GM21619 (cell line): ENCODE results near the gene VPS37B.
"Not testable (repeated sequence)": the region's sequence is repeated elsewhere in the genome, so short reads cannot be mapped to it uniquely, and the experiment has no call there.

ENCODE experiments used
- ATAC-seq: cut with Tn5 transposase; IDR thresholded peaks from one replicate; pipeline ENCODE4 v1.9.1; 2021; ENCODE audit not compliant: unreplicated experiment

VPS37B gene

GRCh38 chr12:122908915-122909314 lies 13.0 kb upstream of the VPS37B start:
- ATAC-seq: no peak

GRCh38 chr12:122905258-122905657 lies 9.3 kb upstream of the VPS37B start:
- ATAC-seq: not testable (repeated sequence)

DNA sequence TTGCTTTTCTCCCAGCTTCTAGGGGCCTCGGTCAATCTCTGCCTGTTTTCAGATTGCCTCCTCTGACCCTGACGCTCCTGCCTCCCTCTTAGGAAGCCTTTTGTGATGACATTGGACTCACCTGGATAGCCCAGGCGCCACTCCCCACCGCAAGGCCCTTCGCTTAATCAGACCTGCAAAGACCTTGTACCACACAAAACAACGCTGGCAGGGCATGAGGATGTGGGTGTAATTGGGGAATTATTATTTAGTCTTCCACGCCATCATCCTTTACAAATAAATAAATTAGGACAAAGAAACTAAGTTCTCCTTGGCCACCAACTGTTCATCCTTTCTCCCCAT lies 7.7 kb upstream of the VPS37B start:
- ATAC-seq: no peak

DNA sequence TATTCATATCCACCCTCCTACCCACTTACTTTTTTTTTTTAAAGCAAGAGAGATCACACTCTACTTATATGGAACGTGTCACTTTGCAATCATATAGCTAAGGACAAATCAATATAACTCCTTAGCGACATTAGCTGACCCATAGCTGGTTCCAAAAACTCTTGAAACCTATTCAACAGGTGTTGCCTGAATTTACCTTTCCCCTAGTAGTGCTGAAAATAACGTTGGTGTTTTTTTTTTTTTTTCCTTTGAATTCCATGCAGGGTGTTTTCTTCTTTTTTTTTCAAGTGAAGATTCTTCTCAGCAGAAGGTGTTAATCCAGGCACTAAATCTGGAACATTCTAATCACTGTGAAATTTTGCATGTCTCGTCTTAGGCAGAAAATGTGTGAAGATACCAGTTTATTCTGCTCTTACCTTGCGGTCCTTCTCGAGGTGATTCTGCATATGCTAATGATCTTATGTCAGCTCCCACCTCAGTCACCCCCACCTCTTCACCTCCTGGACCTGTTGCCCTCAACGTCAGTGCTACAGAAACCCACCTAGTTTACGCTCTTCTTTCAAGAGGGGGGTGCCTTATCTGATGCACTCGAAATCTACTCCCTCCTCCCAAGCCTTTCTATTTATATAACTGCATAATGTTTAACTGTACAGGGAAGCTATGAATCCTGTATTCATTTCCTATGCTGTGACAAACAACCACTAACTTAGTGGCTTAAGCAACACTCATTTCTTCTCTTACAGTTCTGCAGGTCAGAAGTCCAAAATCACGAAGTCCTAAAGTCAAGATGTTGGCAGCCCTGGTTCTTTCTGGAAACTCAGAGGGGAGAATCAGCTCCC lies 7.1 kb upstream of the VPS37B start:
- no peak for ATAC-seq

- no peak for ATAC-seq
Observed at GRCh38 chr12:122899887-122900286, 4.0 kb upstream of the VPS37B start.

DNA sequence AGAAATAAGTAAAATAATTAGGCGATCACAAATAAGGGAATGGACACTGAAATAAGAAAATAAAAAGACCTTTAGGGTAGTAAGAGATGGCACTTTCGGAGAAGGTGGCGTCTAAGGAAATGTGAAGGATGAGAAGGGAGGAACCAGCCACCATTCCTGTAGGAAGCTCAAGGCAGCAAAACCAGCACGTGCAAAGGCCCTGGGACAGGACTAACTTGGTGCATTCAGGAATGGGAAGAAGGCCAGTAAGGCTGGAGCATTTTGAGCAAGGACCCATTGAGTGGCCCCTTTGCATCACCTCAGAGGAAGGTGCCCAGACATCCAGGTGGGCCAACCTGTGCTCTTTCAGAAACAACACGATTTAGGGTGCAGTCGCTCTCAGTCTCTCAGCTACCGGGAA lies 738 bp upstream of the VPS37B start:
- no peak for ATAC-seq

GRCh38 chr12:122895320-122895703 lies 612 bp downstream of the VPS37B start:
- ATAC-seq: no peak

DNA sequence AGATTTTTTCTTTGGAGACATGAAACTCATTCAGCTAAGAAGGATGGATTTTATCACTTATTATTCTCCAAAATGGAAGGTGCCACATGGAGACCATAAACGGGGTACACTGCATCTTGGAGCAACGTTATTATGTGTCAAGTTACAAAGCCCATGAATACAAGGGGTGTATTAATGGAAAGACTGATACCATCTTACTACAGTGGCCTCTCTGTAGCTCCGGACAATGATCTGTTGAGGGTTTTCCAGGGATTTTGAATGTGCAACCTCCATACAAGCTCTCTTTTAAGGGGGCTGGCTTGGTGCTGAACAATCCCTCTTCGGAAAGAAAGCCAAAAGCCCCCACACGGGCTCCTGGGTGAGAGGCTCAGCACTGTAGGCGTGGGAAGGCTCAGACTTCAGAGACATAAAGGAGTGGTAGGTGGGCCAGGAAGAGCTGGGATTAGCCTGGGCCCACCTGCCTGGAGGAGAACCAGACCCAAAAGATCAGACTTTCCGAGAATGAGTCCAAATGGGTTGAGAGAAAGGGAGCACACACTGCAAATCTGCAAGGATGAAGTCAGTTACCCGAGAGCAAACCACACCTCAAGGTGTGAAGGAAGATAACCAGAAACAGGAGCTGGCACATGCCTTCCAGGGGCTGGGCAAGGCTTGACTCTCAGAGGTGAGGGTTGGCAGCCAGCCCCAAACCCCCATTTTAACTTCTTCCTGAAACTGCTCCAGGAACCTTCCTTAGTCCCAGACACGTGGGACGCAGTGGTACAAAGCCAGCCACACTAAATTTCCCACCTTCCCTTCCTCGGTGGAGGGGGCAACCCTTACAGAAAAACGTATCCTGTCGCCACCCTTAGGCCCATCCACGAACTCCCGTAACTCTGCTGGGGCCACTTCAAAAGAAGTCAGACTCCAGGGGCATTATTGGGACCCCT lies 1.5 kb downstream of the VPS37B start:
- ATAC-seq: no peak

GRCh38 chr12:122893208-122894153 lies 2.4 kb downstream of the VPS37B start:
- no peak for ATAC-seq

DNA sequence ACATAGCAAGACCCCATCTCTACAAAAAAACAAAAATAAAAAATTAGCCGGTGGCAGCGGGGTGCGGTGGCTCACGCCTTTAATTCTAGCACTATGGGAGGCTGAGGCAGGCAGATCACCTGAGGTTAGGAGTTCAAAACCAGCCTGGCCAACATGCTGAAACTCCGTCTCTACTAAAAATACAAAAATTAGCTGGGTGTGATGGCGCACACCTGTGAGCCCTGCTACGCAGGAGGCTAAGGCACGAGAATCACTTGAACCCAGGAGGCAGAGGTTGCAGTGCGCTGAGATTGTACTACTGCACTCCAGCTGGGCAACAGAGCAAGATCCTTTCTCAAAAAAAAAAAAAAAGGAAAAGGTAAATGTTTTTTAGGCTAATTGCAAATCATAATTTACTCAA lies 3.2 kb downstream of the VPS37B start:
- ATAC-seq: not testable (repeated sequence)

DNA sequence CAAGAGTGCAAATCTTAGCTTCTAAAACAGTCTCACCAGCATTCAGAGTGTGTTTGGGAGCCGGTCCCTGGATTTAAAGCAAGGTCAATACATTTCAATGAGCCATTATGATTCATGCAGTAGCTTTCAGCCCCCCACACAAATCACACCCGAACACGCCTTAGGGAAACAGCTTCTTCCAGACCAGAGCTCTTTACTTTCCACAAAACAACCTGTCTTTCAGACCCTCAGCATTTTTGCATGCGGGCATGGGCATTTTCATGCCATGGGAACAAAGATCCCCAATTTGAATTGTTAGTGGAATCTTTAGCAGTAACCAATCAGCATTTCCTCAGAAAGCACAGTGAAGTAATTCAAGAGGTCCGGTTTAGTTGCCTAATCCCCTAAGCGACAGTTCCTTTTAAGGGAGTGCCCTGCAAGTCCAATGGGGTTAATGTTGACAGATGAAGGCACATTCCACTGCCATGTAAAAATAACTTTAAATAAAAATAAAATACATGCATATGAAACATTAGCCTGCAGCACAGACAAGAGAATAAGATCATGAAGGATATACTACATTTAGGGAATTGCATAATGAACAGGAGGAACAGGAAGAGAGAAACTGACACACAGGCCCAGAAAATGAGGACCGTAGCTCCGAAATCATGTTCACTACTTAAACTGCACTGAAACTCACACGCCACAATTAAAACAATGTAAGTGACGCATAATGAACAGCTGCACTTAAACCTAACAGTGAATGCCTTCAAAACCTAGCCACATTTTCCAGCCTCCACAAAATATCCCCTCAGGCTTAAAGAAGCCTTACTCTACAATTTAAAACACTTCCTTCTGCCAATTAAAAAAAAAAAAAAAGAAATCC lies 4.0 kb downstream of the VPS37B start:
- no peak for ATAC-seq

- no peak for ATAC-seq
Observed at GRCh38 chr12:122889761-122890520, 6.0 kb downstream of the VPS37B start.

DNA sequence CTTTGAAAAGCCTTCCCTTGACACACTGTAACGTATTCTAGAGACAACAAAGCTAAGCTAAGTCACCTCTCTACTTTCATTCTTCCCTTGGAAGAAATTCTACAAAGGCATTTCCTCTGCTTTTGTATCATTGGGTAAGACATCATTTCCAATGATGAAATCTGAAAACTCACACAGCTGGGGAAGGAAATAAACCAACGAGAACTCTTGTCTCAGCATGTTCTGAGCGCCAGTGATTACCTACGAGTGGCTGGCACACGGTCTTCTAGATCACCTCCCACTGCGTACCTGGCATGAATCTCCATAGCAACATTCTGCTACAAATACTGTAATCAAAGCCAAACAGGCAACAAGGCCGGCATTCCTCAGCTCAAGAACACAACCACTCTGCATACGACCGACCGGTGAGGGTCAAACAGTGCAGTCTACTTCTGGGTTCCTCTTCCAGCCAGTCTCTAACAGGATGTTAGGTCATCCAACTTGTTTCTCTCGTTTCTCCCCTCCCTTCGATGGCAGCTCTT lies 7.6 kb downstream of the VPS37B start:
- ATAC-seq: no peak

GRCh38 chr12:122887819-122888212 lies 8.1 kb downstream of the VPS37B start:
- peak; percentile 2 for ATAC-seq

- ATAC-seq: peak; percentile 74
Observed at GRCh38 chr12:122886851-122887818, 8.8 kb downstream of the VPS37B start.

DNA sequence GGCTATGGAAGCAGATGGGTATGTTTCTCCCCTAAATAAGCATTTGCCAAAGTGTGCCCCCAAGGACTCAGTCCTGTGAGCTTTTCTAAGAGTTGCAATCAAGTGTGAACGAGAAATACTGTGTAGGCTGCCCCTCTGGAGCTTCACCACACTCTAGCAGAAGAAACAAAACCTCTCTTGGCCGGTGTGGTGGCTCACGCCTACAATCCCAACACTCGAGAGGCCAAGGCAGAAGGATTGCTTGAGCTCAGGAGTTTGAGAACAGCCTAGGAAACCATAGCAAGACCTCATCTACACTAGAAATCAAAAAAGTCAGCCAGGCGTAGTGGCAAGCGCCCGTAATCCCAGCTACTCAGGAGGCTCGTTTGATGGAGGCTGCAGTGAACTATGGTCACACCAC lies 9.8 kb downstream of the VPS37B start:
- no peak for ATAC-seq

DNA sequence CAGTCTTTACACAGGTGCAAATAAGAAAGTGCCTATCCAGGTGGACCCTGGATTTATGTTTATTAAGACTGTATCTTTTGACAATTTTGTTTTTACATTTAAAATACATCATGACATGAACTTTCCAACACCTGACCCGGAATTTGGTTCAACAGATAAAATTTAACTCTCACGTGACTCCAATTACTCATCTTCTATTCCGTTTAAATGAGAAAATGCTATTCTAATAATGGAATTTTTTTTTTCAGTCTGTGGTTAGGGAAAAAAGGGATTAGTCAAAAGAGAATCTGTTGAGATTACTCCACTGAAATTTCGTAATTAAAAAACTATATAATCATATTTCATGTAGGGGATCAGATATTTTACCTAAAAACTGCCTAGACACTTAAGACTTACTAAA lies 11.1 kb downstream of the VPS37B start:
- ATAC-seq: no peak
